Measurements from ENCODE around the gene ZNF234. TPM values are rescaled to one million over a fixed set of nuclear protein-coding genes. Genes with fewer than 3 reads are reported as not detected.

The ZNF234 gene
- total and polyA plus RNA-seq, 2 of the 8 experiments (the other 6 are each of a cell fraction or from before 2014, with no cell fraction given) = 1.9 to 12.3 TPM

- TF ChIP-seq RXRA (IDR thresholded peaks at IDR 0.05; ENCODE audit: insufficient read depth, low read depth, low read length) (no peak), TAF7 (optimal IDR thresholded peaks at IDR 0.05; ENCODE audit: borderline replicate concordance, low read depth, low read length) (no peak), KDM5A (IDR thresholded peaks at IDR 0.05; ENCODE audit: low read length) (no peak), SP4 (IDR thresholded peaks at IDR 0.05; ENCODE audit: low read length) (no peak), SIRT6 (IDR thresholded peaks at IDR 0.05; ENCODE audit: low read length) (no peak), CBX8 (IDR thresholded peaks at IDR 0.05; ENCODE audit: borderline replicate concordance, low read depth, low read length) (no peak), RBBP5 (IDR thresholded peaks at IDR 0.05; ENCODE audit: borderline replicate concordance, low read depth, low read length) (no peak), CBX5 (IDR thresholded peaks at IDR 0.05; ENCODE audit: low read depth, low read length) (no peak), SUZ12 (IDR thresholded peaks at IDR 0.05; ENCODE audit: low read length) (no peak), SIX5 (IDR thresholded peaks at IDR 0.05; ENCODE audit: low read depth, low read length) (no peak), NRF1 (IDR thresholded peaks at IDR 0.05; ENCODE audit: low read depth, low read length) (no peak), RFX5 (IDR thresholded peaks at IDR 0.05; ENCODE audit: borderline replicate concordance, low read depth, low read length) (no peak)
Measured at GRCh38 chr19:44111910-44112463, 29.4 kb upstream of the ZNF234 start (continued).
